ENCODE measurements around the gene MIEF1.

The MIEF1 gene

DNA sequence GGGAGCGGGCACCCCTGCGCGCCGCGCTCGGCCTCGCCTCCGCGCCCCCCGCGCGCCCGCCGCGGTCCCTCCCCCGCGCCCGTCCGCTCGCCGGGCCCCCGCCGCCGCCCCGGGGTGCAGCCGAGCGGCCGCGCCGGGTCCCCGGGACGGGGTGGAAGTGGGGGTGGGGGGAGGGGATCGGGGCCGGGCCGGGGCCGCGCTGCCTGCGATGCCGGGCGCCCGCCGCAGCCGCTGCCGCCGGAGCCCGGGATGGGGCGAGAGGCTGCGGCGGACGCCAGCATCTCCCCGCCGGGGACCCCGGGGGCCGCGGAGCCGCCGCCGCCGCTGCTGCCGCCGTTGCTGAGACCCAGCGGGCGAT is 44.9 kb upstream of the MIEF1 start:
- H3K36me3 ChIP-seq: no peaks in the 10 kb centered on the region
- TF ChIP-seq, protein P1, sequence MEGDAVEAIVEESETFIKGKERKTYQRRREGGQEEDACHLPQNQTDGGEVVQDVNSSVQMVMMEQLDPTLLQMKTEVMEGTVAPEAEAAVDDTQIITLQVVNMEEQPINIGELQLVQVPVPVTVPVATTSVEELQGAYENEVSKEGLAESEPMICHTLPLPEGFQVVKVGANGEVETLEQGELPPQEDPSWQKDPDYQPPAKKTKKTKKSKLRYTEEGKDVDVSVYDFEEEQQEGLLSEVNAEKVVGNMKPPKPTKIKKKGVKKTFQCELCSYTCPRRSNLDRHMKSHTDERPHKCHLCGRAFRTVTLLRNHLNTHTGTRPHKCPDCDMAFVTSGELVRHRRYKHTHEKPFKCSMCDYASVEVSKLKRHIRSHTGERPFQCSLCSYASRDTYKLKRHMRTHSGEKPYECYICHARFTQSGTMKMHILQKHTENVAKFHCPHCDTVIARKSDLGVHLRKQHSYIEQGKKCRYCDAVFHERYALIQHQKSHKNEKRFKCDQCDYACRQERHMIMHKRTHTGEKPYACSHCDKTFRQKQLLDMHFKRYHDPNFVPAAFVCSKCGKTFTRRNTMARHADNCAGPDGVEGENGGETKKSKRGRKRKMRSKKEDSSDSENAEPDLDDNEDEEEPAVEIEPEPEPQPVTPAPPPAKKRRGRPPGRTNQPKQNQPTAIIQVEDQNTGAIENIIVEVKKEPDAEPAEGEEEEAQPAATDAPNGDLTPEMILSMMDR (IDR thresholded peaks at IDR 0.05; ENCODE audit: low read depth, low read length): no peak
- no peaks in the 10 kb centered on the region for H3K9me3 ChIP-seq
- H3K4me3 ChIP-seq (ENCODE audit: low read depth, low read length): peak overlapping the region; percentile 55
- H3K27me3 ChIP-seq: peaks cover 14% of the 10 kb centered on the region; the same call in 1 of the 2 replicates
- H3K4me1 ChIP-seq: peaks cover 3% of the 10 kb centered on the region; the same call in 1 of the 2 replicates
- no peak for DNase-seq

DNA sequence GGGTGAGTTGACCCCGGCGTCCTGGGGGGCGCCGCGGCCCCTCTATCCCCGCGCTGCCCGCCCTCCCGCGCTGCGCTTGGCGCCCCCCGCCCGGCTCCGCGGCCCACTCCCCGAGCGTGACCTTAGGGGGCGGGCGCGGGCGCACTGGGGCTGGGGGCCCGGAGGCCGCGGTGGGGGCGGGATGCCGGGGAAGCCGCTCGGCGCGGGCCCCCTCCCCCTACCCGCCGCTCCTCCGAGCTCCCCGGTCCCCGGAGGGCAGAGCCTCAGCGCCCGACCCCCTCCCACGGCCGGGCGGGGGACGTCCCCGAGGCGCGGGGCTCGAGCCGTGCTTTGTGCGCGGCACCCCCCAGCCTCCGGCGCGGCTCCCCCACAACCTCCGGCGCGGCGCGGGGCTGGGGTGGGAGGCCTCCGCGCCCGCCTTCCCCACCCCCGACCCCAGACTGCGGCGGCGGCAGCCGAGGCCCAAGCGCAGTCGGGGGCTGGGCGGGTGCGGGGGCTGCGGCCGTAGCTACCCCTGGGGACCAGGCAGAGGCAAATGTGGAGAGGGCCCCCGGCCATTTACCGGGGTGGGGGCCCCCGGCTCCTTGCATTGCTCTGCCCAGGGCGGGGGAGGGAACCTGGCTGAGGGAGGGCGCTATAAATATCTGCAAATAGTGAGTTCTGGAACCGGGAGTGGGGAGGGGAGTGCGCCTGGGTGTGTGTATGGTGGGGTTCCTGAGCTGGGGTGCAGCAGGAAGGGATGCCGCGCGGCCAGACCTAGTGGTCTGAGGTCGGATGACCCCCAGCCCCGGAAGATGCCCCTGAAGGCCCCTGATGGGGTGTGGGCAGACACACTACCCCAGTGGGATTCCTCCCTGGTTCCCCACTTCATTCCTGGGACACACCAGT is 44.3 kb upstream of the MIEF1 start:
- TF ChIP-seq, protein P1 (IDR thresholded peaks at IDR 0.05; ENCODE audit: low read depth, low read length): no peak
- no peaks in the 10 kb centered on the region for H3K36me3 ChIP-seq
- peak overlapping the region; percentile 55 for H3K4me3 ChIP-seq (ENCODE audit: low read depth, low read length)
- peaks cover 14% of the 10 kb centered on the region; the same call in 1 of the 2 replicates for H3K27me3 ChIP-seq
- H3K4me1 ChIP-seq: no peaks in the 10 kb centered on the region; the same call in 1 of the 2 replicates
- H3K9me3 ChIP-seq: no peaks in the 10 kb centered on the region
- no peak for DNase-seq

DNA sequence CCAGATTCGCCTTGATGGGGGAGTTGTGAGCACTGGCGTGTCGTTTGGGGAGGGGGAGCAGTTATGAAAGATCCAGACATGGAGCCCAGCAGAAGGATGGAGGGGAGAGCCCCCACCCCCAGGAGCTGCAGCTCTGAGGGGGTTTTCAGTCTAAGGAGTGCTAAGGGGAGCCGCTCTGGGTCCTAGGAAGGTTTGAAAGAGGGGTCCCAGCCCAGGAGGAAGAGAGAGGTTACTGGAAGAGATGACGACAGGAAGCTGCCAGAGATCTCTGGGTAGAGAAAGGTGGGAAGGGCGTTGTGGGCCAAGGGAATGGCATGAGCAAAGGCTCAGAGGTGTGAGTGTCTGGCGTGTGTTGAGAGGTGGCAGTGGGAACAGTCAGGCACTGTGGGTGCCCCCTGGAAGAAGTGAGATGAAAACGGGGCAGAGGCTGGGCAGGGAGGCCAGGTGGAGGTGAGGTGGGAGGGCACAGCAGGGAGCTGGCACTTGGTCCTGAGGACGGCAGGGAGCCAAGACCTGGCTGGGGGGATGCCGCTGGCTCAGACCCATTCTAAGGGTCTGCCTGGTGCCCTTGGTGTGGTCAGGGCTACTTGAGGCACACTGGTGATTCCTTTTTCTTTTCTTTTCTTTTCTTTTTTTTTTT is 43.5 kb upstream of the MIEF1 start:
- TF ChIP-seq, protein P1 (IDR thresholded peaks at IDR 0.05; ENCODE audit: low read depth, low read length): no peak
- H3K4me3 ChIP-seq (ENCODE audit: low read depth, low read length): peak overlapping the region; percentile 55
- no peaks in the 10 kb centered on the region for H3K36me3 ChIP-seq
- no peaks in the 10 kb centered on the region for H3K9me3 ChIP-seq
- H3K4me1 ChIP-seq: no peaks in the 10 kb centered on the region; the same call in 1 of the 2 replicates
- peaks cover 14% of the 10 kb centered on the region; the same call in 1 of the 2 replicates for H3K27me3 ChIP-seq
- no peak for DNase-seq

DNA sequence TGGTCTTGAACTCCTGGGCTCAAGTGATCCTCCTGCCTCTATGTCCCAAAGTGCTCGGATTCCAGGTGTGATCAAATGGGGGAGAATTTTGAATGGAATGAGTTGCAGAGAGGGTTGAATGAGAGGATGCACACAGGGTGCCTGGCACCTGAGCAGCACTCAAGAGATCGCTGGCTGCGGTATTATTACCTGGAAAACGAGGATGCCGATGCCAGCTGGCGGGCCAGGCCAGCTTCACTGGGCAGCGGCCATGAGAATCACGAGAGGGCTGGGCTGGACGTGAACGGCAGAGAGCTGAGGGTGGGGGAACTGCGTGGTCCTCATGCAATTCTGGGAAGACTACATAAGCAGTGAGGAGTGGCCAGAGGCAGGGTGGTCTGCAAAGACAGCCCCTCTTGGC is 42.4 kb upstream of the MIEF1 start:
- Histone ChIP-seq H3K27me3 (peaks cover 14% of the 10 kb centered on the region; the same call in 1 of the 2 replicates), H3K9me3 (no peaks in the 10 kb centered on the region), H3K4me3 (ENCODE audit: low read depth, low read length) (no peak overlapping the region), H3K36me3 (no peaks in the 10 kb centered on the region), H3K4me1 (no peaks in the 10 kb centered on the region; the same call in 1 of the 2 replicates)
- no peak for DNase-seq
- TF ChIP-seq, protein P1 (IDR thresholded peaks at IDR 0.05; ENCODE audit: low read depth, low read length): no peak

DNA sequence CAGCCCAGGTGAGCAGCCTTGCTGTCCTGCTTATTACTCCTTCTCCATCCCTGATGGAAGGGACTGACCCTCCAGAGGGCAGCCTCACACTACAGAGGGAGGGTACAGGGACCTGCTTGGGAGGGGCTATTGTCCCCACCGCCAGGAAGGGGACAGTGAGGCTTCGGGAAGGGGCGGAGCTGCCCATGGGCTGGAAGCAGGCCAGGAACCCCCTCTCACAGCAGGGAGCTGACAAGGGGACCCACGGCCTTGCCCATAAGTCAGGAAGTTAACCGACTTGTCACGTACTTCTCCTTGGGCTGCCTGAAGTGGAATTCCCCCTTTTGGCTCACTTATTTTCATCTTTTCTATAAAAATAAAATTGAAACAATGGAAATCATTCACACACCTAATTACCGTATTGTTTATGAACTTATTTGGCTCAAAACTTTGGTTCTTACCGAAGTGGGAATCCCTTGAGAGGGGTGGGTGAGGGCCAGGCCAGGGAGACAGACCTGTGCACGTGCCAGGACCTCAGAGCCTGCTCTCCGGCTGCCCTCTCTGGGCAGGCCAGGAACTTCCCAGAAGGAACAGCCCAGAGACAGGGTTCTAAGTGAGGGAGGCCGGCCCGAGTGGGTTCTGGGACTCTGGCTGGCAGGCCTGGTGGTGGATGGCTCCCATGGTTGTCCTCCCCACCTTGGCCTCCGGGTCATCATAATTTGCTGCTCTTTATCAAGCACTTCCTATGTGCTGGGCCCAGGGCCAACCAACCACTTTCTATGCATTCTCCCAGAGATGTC is 39.5 kb upstream of the MIEF1 start:
- Histone ChIP-seq H3K36me3 (no peaks in the 10 kb centered on the region), H3K9me3 (no peaks in the 10 kb centered on the region), H3K4me3 (ENCODE audit: low read depth, low read length) (no peak overlapping the region), H3K27me3 (peaks cover 8% of the 10 kb centered on the region; the same call in 1 of the 2 replicates), H3K4me1 (no peaks in the 10 kb centered on the region; the same call in 1 of the 2 replicates)
- TF ChIP-seq, protein P1 (IDR thresholded peaks at IDR 0.05; ENCODE audit: low read depth, low read length): no peak
- no peak for DNase-seq
